HUES6 (cell line): Measurements from ENCODE around the gene BYSL.

Source experiments
- H3K27ac ChIP-seq: 2 replicates; pipeline ENCODE4 v1.7.0; 2013; ENCODE audit warnings: low read depth, mild to moderate bottlenecking, low read length, inconsistent platforms
- H3K27me3 ChIP-seq: 2 replicates; pipeline ENCODE4 v1.6.1; 2013; ENCODE audit warnings: low read length; ENCODE audit not compliant: control insufficient read depth, insufficient read depth
- H3K36me3 ChIP-seq: 2 replicates; pipeline ENCODE4 v1.6.1; 2013; ENCODE audit warnings: low read length; ENCODE audit not compliant: control insufficient read depth, insufficient read depth
- H3K4me1 ChIP-seq: 2 replicates; pipeline ENCODE4 v1.6.1; 2013; ENCODE audit warnings: low read length; ENCODE audit not compliant: control insufficient read depth, insufficient read depth
- H3K4me3 ChIP-seq: 2 replicates; pipeline ENCODE4 v1.5.1; 2013; ENCODE audit warnings: low read depth, low read length
- H3K9ac ChIP-seq: one replicate; pipeline ENCODE4 v1.6.1; 2013; ENCODE audit warnings: mild to moderate bottlenecking, low read length
- H3K9me3 ChIP-seq: 2 replicates; pipeline ENCODE4 v1.6.1; 2013; ENCODE audit warnings: low read depth, low read length; ENCODE audit not compliant: control insufficient read depth, insufficient read depth

The BYSL gene

GRCh38 chr6:41920921-41921711 is at the start of gene BYSL, which contains the start of gene MED20:
TSS of gene BYSL (plus strand) at chr6:41921499. CDS start at chr6:41921563, 64 bp downstream.
TSS of gene MED20 (minus strand) at chr6:41921139. CDS start at chr6:41921018, 121 bp downstream.
- Histone ChIP-seq H3K4me1 (peaks cover 12% of the 10 kb centered on the region; the same call in 1 of the 2 replicates), H3K36me3 (peaks cover 38% of the 10 kb centered on the region), H3K9ac (peak within 1 kb of the TSS; percentile 86), H3K27me3 (no peaks in the 10 kb centered on the region), H3K9me3 (no peaks in the 10 kb centered on the region), H3K27ac (peak within 1 kb of the TSS; percentile 82), H3K4me3 (peak within 1 kb of the TSS; percentile 75)

DNA sequence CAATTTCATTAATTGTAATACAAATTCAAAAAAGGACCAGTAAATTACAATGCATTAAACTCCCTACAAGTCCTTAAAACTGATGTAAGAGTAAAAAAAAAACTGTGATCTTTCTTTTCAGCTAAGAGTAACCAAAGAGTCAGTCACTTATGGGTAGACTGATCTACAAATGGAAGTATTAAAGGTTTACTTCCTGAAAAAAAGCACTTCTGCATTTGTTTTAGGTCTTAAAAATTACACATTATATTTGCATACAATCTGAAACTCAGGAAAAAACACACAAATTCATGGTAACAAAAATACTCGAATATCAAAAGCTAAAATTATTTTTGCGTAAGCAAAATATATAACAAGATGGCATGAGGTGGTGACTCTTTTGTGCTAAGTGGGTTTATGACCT is 49.6 kb upstream of the BYSL start:
- Histone ChIP-seq H3K36me3 (peaks cover 7% of the 10 kb centered on the region), H3K9me3 (no peaks in the 10 kb centered on the region), H3K4me1 (no peaks in the 10 kb centered on the region), H3K27me3 (no peaks in the 10 kb centered on the region), H3K27ac (no peak overlapping the region), H3K4me3 (no peak overlapping the region), H3K9ac (no peak overlapping the region)

DNA sequence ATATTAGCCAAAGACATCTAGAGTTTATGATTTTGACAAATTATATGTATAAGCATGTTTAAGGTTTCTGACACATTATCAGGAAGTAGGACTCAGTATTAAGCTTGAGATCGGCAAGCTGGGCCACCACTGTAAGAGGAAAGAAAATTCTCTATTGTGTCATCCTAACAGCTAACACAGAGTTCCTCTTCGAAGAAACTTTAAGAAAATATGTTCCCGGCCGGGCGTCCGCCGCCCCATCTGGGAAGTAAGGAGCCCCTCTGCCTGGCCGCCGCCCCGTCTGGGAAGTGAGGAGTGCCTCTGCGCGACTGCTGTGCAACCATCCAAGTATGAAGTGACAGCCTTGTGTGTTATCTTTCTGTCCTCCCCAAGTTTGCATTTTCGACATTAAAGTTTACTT is 49.2 kb upstream of the BYSL start:
- H3K27me3 ChIP-seq: no peaks in the 10 kb centered on the region
- H3K9me3 ChIP-seq: no peaks in the 10 kb centered on the region
- peaks cover 7% of the 10 kb centered on the region for H3K36me3 ChIP-seq
- no peak overlapping the region for H3K4me3 ChIP-seq
- H3K9ac ChIP-seq: no peak overlapping the region
- H3K27ac ChIP-seq: no peak overlapping the region
- no peaks in the 10 kb centered on the region; the same call in 1 of the 2 replicates for H3K4me1 ChIP-seq

DNA sequence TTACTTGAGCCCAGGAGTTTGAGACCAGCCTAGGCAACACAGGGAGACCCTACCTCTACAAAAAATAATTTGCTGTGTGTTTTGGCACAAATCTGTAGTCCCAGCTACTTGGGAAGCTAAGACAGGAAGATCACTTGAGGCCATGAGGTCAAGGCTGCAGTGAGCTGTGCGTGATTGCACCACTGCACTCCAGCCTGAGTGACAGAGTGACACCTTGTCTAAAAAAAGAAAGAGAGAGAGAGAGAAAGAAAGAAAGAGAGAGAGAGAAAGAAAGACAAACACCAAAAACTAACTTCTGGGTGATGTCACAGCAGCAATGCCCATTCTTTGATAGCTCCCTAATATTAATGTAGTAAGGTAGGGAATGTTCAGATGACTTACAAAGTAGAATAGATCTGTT is 46.6 kb upstream of the BYSL start:
- H3K36me3 ChIP-seq: peaks cover 7% of the 10 kb centered on the region
- H3K27ac ChIP-seq: no peak overlapping the region
- H3K27me3 ChIP-seq: no peaks in the 10 kb centered on the region
- no peaks in the 10 kb centered on the region for H3K9me3 ChIP-seq
- H3K4me1 ChIP-seq: peaks cover 6% of the 10 kb centered on the region
- H3K4me3 ChIP-seq: no peak overlapping the region
- H3K9ac ChIP-seq: no peak overlapping the region

DNA sequence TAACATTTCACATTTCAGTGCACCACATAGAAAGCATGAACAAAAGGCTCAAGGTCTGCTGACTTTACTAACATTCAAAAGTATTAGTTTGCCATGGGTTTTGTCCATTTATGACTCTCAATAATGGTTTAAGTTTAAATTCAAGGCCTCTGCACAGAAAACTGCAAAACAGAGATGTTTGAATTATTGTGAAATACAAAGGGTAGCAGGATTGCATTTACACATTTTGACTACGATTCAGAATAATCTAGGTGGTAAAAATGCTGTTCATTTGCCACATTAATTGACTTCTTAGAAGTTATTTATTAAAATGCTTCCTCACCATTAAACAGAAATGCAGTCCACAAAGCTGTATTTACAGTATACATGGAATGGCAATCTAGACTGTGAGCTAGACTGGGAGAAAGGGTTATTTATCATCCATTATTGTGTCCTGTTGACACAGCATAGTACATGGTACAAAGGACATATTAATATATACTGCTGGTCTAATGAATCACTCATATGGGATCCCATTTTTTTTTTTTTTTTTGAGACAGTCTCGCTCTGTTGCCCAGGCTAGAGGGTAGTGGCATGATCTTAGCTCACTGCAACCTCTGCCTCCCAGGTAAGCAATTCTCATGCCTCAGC is 44.1 kb upstream of the BYSL start:
- Histone ChIP-seq H3K36me3 (no peaks in the 10 kb centered on the region), H3K27ac (no peak overlapping the region), H3K27me3 (no peaks in the 10 kb centered on the region), H3K4me3 (no peak overlapping the region), H3K9me3 (no peaks in the 10 kb centered on the region), H3K9ac (no peak overlapping the region), H3K4me1 (peaks cover 6% of the 10 kb centered on the region)

GRCh38 chr6:41878246-41878645 is 43.1 kb upstream of the BYSL start:
- no peaks in the 10 kb centered on the region for H3K36me3 ChIP-seq
- no peak overlapping the region for H3K9ac ChIP-seq
- no peak overlapping the region for H3K4me3 ChIP-seq
- H3K4me1 ChIP-seq: peaks cover 6% of the 10 kb centered on the region
- no peaks in the 10 kb centered on the region for H3K9me3 ChIP-seq
- 0 out of 2 replicates have a peak overlapping the region, but pooled peaks have one; percentile 15 for H3K27ac ChIP-seq
- H3K27me3 ChIP-seq: no peaks in the 10 kb centered on the region

DNA sequence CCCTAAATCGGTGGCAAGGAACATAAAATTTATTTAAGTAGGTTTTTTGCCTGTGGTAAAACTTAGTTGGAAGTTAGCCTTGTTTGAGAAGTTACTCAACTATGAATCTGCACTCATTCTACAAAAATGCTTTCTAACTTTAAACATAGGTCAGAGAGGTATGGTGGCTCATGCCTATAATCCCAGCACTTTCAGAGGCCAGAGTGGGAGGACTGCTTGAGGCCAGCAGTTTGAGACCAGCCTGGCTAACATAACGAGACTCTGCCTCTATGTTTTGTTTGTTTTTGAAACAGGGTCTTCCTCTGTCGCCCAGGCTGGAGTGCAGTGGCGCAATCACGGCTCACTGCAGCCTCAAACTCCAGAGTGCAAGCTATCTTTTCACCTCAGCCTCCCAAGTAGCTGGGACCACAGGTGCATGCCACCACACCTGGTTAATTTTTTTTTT is 42.3 kb upstream of the BYSL start:
- peaks cover 6% of the 10 kb centered on the region for H3K4me1 ChIP-seq
- no peaks in the 10 kb centered on the region for H3K27me3 ChIP-seq
- H3K9ac ChIP-seq: no peak overlapping the region
- no peaks in the 10 kb centered on the region for H3K36me3 ChIP-seq
- no peaks in the 10 kb centered on the region for H3K9me3 ChIP-seq
- H3K27ac ChIP-seq: no peak overlapping the region
- H3K4me3 ChIP-seq: no peak overlapping the region

DNA sequence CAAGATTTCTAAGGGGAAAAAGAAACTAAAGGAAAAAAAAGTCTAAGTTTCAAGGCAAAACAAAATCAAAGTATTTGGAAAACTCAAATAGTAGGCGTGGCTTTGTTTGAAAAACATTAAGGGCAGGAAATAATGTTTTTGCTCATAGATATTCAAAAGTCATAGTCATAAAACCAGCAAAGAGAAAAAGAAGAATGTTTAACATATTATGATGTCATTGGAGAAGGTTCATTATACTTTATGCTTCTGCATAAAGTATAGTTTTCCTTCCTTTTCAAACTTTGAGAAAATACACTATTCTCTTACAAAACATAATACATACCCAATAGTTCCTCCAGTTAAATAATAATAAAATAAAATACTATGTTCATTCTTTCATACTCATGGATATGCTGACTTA is 39.8 kb upstream of the BYSL start:
- Histone ChIP-seq H3K36me3 (no peaks in the 10 kb centered on the region), H3K4me3 (no peak overlapping the region), H3K27me3 (no peaks in the 10 kb centered on the region), H3K27ac (no peak overlapping the region), H3K9ac (no peak overlapping the region), H3K9me3 (no peaks in the 10 kb centered on the region), H3K4me1 (peaks cover 6% of the 10 kb centered on the region)

- no peaks in the 10 kb centered on the region for H3K9me3 ChIP-seq
- H3K4me1 ChIP-seq: peaks cover 10% of the 10 kb centered on the region
- no peaks in the 10 kb centered on the region for H3K27me3 ChIP-seq
- no peak overlapping the region for H3K9ac ChIP-seq
- H3K27ac ChIP-seq: no peak overlapping the region
- no peaks in the 10 kb centered on the region for H3K36me3 ChIP-seq
- H3K4me3 ChIP-seq: no peak overlapping the region
Observed at GRCh38 chr6:41884957-41885356, 36.3 kb upstream of the BYSL start.

DNA sequence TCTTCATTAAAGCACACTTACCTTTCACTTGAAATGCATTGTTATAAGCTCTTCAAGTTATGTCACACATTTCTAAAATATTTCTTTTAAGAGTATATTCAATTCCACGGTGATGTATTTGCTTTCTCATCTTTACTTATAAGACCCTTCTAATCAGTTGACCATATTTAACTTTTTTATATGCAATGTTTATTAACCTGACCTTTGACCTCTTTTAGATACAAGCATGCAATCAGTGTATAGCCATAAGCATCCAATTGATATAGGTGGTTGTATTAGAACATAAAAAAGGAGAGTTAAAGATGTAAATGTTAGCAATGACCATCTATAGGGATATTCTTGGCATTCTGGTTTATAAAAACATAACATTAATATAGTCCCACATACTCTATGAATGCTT is 35.4 kb upstream of the BYSL start:
- H3K27ac ChIP-seq: no peak overlapping the region
- no peaks in the 10 kb centered on the region for H3K9me3 ChIP-seq
- H3K4me1 ChIP-seq: peaks cover 10% of the 10 kb centered on the region
- no peak overlapping the region for H3K4me3 ChIP-seq
- no peak overlapping the region for H3K9ac ChIP-seq
- no peaks in the 10 kb centered on the region for H3K27me3 ChIP-seq
- no peaks in the 10 kb centered on the region for H3K36me3 ChIP-seq

GRCh38 chr6:41887331-41887751 is 34.0 kb upstream of the BYSL start:
- peaks cover 10% of the 10 kb centered on the region for H3K4me1 ChIP-seq
- H3K9ac ChIP-seq: no peak overlapping the region
- H3K4me3 ChIP-seq: no peak overlapping the region
- no peaks in the 10 kb centered on the region for H3K27me3 ChIP-seq
- no peak overlapping the region for H3K27ac ChIP-seq
- H3K36me3 ChIP-seq: no peaks in the 10 kb centered on the region
- H3K9me3 ChIP-seq: no peaks in the 10 kb centered on the region
